Right lobe of liver (tissue), 4 donors: ENCODE measurements around the gene CHRNA5.

Experiments
- POLR2A ChIP-seq: fragments of 450-650 bp; IDR thresholded peaks from one replicate; pipeline ENCODE4 v1.6.1; 2017; ENCODE audit warnings: antibody characterized with exemption, mild to moderate bottlenecking
- TF ChIP-seq, protein P1 (sequence below), 4 donors: fragments of 200-600 bp in 3 of 4; fragments of 450-650 bp in 1 of 4; IDR thresholded peaks; one replicate each; pipeline versions ENCODE4 v1.5.1 to v1.8.0; 2016 to 2022; ENCODE audit warnings: antibody characterized with exemption in 4 of 4, mild to moderate bottlenecking in 2 of 4
- donor health status: DM: no; HTN: no; CAD: no.
- donor health status: DM: no; HTN: no; CAD: no.
- donor health status: DM: no; HTN: yes; CAD: no.

DNA sequence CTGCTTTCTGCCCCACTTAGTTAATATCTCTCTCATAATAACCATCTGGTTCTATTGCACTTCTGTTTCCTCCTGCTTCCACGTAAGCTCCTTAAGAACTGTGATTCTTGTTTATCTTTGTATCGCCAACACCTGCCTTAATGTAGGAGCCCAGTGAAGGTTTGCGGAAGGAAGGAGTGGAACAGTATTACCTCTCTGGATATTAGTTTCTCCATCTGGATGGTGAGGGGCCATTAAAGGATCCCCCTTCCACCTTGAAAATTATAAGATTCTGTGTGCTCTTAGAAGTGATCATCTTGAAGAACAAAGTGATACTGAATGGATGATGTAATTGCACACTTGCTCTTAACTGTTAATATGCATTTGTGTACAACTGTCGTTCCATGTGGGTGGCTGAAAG lies 2.2 kb downstream of the CHRNA5 start:
- TF ChIP-seq, protein P1, sequence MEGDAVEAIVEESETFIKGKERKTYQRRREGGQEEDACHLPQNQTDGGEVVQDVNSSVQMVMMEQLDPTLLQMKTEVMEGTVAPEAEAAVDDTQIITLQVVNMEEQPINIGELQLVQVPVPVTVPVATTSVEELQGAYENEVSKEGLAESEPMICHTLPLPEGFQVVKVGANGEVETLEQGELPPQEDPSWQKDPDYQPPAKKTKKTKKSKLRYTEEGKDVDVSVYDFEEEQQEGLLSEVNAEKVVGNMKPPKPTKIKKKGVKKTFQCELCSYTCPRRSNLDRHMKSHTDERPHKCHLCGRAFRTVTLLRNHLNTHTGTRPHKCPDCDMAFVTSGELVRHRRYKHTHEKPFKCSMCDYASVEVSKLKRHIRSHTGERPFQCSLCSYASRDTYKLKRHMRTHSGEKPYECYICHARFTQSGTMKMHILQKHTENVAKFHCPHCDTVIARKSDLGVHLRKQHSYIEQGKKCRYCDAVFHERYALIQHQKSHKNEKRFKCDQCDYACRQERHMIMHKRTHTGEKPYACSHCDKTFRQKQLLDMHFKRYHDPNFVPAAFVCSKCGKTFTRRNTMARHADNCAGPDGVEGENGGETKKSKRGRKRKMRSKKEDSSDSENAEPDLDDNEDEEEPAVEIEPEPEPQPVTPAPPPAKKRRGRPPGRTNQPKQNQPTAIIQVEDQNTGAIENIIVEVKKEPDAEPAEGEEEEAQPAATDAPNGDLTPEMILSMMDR (IDR thresholded peaks at IDR 0.05): no peak
- TF ChIP-seq POLR2A: no peak
